ENCODE results near the gene SELL.
"Not testable (repeated sequence)": the region's sequence is repeated elsewhere in the genome, so short reads cannot be mapped to it uniquely, and the experiment has no call there.

SELL gene

DNA sequence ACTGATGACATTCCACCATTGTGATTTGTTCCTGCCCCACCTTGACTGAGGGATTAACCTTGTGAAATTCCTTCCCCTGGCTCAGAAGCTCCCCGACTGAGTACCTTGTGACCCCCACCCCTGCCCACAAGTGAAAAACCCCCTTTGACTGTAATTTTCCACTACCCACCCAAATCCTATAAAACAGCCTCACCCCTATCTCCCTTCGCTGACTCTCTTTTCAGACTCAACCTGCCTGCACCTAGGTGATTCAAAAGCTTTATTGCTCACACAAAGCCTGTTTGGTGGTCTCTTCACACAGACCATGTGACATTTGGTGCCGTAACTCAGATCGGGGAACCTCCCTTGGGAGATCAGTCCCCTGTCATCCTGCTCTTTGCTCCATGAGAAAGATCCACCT is 28.3 kb downstream of the SELL start:
- not testable (repeated sequence) for H3K36me3 ChIP-seq (ENCODE audit: insufficient read depth, low read length); H3K4me3 ChIP-seq (ENCODE audit: low read length); H3K27me3 ChIP-seq (ENCODE audit: control insufficient read depth, insufficient read depth, low read length); H3K9me3 ChIP-seq (replicated peaks; ENCODE audit: low read length); H3K4me2 ChIP-seq (ENCODE audit: low read length); H3K9ac ChIP-seq (ENCODE audit: low read depth, low read length); H3K4me1 ChIP-seq (ENCODE audit: control insufficient read depth, insufficient read depth, low read length)

DNA sequence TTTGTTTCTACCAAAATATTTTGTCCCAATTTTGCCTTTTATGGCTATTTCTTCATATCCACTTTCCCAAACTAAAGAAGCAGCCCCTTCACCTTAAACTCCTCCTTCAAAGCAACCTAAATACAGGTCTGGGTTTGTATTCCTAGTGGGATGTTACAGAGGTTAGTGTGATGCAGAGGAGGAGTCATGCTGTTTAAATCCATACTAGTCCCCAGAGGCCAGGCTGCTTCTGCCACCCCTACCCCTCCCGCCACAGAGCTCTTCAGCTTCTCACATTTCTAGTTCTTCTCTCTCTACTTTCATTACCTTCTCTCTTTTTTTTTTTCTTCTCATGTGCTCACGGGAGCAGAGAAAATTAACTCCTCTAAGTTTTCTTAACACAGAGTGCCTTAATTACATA is 29.3 kb downstream of the SELL start:
- Histone ChIP-seq H3K4me1 (ENCODE audit: control insufficient read depth, insufficient read depth, low read length) (no peaks in the 10 kb centered on the region), H3K4me2 (ENCODE audit: low read length) (no peak overlapping the region), H3K4me3 (ENCODE audit: low read length) (no peak overlapping the region), H3K36me3 (ENCODE audit: insufficient read depth, low read length) (no peaks in the 10 kb centered on the region), H3K27me3 (ENCODE audit: control insufficient read depth, insufficient read depth, low read length) (peaks cover 8% of the 10 kb centered on the region), H3K9me3 (replicated peaks; ENCODE audit: low read length) (no peaks in the 10 kb centered on the region), H3K9ac (ENCODE audit: low read depth, low read length) (no peak overlapping the region)

DNA sequence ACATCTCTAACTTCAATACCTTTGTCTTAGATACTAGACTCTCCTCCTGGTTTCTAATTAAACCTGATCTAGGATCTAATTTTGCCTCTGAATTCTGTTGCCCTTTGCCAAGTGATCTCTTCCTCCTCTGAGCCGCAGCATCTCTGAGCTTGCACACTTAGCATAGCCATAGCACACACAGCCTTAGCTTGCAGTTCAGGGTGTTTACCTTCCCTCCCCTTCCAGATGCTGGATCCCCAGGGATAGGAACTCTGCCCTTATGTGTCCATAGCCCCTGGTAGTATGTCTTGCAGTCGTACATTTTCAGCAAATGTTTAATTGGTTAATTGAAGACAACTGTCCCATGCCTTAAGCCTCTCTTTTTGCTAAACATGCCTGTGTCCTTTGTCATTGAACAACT is 30.3 kb downstream of the SELL start:
- Histone ChIP-seq H3K27me3 (ENCODE audit: control insufficient read depth, insufficient read depth, low read length) (peaks cover 8% of the 10 kb centered on the region), H3K9ac (ENCODE audit: low read depth, low read length) (no peak overlapping the region), H3K4me1 (ENCODE audit: control insufficient read depth, insufficient read depth, low read length) (no peaks in the 10 kb centered on the region), H3K9me3 (replicated peaks; ENCODE audit: low read length) (no peaks in the 10 kb centered on the region), H3K36me3 (ENCODE audit: insufficient read depth, low read length) (no peaks in the 10 kb centered on the region), H3K4me3 (ENCODE audit: low read length) (no peak overlapping the region), H3K4me2 (ENCODE audit: low read length) (no peak overlapping the region)

DNA sequence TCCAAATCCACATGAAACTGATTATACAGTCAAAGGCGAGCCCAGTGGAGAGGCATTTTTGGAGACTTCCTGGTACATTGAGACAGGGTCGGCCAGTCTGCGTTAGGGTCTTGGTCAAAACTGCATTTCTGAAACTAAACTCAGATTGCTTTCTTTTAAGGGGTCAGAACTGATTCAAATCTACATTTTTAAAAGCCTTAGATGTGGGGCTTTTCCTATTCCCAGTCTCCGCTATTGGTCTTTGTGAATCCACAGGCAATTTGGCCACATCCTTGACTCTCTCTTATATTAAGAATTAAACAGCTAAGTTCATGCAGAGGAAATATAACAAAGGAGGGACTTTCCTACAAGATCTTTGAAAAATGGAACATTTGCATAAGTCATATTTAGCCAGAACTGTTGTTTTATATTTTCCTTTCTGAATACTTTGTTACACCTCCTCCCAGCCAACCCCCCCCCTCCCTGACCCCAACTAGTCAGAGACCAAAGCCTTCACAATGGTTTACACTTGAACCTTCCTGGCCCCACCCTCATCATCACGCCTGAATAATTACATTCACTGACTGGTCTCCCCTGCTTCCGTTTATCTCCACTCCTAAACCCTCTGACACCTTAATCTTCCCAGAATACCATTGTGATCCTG is 30.9 kb downstream of the SELL start:
- Histone ChIP-seq H3K4me3 (ENCODE audit: low read length) (no peak overlapping the region), H3K4me2 (ENCODE audit: low read length) (no peak overlapping the region), H3K9me3 (replicated peaks; ENCODE audit: low read length) (no peaks in the 10 kb centered on the region), H3K27me3 (ENCODE audit: control insufficient read depth, insufficient read depth, low read length) (peaks cover 8% of the 10 kb centered on the region), H3K9ac (ENCODE audit: low read depth, low read length) (no peak overlapping the region), H3K4me1 (ENCODE audit: control insufficient read depth, insufficient read depth, low read length) (no peaks in the 10 kb centered on the region), H3K36me3 (ENCODE audit: insufficient read depth, low read length) (no peaks in the 10 kb centered on the region)

DNA sequence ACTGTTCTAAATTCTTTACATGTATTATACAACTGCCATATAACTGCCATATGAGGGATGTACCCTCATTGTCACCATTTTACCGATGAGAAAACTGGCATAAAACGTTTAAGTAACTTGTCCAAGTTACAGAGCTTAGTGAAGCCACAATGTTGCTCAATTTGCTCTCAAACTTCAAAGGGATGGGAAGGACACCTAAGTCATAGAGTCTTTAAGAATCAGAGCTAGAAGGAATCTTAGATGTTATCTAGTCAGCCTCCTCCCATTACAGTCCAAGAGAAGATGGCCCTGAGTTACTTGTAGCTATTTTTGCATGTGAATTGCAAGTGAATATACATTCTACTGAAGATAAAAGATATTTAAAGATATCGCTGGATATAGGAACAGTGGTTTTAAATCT is 31.7 kb downstream of the SELL start:
- Histone ChIP-seq H3K9me3 (replicated peaks; ENCODE audit: low read length) (no peaks in the 10 kb centered on the region), H3K9ac (ENCODE audit: low read depth, low read length) (no peak overlapping the region), H3K4me2 (ENCODE audit: low read length) (no peak overlapping the region), H3K27me3 (ENCODE audit: control insufficient read depth, insufficient read depth, low read length) (peaks cover 8% of the 10 kb centered on the region), H3K4me3 (ENCODE audit: low read length) (no peak overlapping the region), H3K36me3 (ENCODE audit: insufficient read depth, low read length) (no peaks in the 10 kb centered on the region), H3K4me1 (ENCODE audit: control insufficient read depth, insufficient read depth, low read length) (no peaks in the 10 kb centered on the region)

DNA sequence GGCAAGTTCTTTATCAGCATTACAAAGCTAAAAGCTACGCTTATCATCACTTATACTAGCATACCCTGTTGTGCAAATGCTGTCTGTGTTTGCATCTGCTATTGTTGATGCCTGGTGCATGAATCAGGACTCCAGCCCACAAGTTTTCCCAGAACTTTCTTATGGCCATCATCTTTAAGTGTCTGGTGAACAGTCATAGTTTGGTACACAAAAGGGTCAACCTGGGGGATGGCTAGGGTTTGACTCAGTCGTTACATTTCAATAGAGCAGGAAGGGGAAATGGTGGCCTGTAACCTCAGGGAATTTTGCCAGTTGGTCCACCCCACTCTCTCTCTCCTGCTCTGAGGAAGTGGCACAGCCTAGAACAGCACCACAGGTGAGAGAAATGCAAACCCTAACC is 35.4 kb downstream of the SELL start:
- Histone ChIP-seq H3K4me3 (ENCODE audit: low read length) (no peak overlapping the region), H3K36me3 (ENCODE audit: insufficient read depth, low read length) (no peaks in the 10 kb centered on the region), H3K9ac (ENCODE audit: low read depth, low read length) (no peak overlapping the region), H3K4me2 (ENCODE audit: low read length) (no peak overlapping the region), H3K27me3 (ENCODE audit: control insufficient read depth, insufficient read depth, low read length) (peaks cover under 1% of the 10 kb centered on the region), H3K9me3 (replicated peaks; ENCODE audit: low read length) (no peaks in the 10 kb centered on the region), H3K4me1 (ENCODE audit: control insufficient read depth, insufficient read depth, low read length) (no peaks in the 10 kb centered on the region)

DNA sequence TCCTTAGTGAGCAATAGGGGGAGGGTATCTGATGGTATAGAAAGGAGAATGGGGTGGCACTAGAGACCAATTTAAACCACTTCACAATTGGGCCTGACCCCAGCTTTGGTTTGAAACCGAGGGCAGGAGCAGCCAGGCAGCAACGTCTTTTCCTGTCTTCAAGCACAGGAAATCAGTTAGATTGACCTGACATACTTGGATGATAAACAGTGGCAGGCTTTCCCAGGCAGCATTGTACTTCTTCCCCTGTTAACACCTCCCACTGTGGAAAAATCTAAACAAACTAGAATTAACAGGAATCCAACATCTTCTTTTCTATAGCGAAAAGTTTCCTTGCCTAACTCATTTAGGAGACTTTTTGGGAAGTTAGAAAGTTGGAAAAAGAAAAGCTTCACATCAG is 40.6 kb downstream of the SELL start:
- Histone ChIP-seq H3K4me2 (ENCODE audit: low read length) (no peak overlapping the region), H3K36me3 (ENCODE audit: insufficient read depth, low read length) (no peaks in the 10 kb centered on the region), H3K27me3 (ENCODE audit: control insufficient read depth, insufficient read depth, low read length) (no peaks in the 10 kb centered on the region), H3K4me1 (ENCODE audit: control insufficient read depth, insufficient read depth, low read length) (no peaks in the 10 kb centered on the region), H3K9me3 (replicated peaks; ENCODE audit: low read length) (no peaks in the 10 kb centered on the region), H3K4me3 (ENCODE audit: low read length) (no peak overlapping the region), H3K9ac (ENCODE audit: low read depth, low read length) (no peak overlapping the region)

DNA sequence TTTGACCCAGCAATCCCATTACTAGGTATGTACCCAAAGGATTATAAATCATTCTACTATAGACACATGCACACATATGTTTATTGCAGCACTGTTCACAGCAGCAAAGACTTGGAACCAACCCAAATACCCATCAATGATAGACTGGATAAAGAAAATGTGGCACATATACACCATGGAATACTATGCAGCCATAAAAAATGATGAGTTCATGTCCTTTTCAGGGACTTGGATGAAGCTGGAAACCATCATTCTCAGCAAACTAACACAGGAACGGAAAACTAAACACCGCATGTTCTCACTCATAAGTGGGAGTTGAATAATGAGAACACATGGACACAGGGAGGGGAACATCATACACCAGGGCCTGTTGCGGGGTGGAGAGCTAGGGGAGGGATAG is 41.2 kb downstream of the SELL start:
- H3K4me1 ChIP-seq (ENCODE audit: control insufficient read depth, insufficient read depth, low read length); H3K4me3 ChIP-seq (ENCODE audit: low read length); H3K27me3 ChIP-seq (ENCODE audit: control insufficient read depth, insufficient read depth, low read length); H3K4me2 ChIP-seq (ENCODE audit: low read length); H3K9ac ChIP-seq (ENCODE audit: low read depth, low read length); H3K9me3 ChIP-seq (replicated peaks; ENCODE audit: low read length); H3K36me3 ChIP-seq (ENCODE audit: insufficient read depth, low read length): not testable (repeated sequence)

DNA sequence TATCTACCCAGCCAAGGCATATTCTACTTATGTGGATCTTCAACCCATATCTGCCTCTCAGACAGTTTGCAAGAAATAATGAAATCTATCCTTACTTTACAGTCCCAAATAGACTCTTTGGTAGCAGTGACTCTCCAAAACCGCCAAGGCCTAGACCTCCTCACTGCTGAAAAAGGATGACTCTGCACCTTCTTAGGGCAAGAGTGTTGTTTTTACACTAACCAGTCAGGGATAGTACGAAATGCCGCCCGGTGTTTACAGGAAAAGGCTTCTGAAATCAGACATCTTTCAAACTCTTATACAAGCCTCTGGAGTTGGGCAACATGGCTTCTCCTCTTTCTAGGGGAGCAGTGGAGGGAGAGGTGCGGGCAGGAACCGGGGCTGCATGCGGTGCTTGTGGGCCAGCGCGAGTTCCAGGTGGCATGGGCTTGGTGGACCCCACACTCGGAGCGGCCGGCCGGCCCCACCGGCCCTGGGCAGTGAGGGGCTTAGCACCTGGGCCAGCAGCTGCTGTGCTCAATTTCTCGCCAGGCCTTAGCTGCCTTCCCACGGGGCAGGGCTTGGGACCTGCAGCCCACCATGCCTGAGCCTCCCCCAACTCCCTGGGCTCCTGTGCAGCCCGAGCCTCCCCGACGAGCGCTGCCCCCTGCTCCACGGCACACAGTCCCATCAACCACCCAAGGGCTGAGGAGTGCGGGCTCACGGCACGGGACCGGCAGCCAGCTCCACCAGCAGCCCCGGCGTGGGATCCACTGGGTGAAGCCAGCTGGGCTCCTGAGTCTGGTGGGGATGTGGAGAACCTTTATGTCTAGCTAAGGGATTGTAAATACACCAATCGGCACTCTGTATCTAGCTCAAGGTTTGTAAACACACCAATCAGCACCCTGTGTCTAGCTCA is 43.5 kb downstream of the SELL start:
- H3K4me3 ChIP-seq (ENCODE audit: low read length); H3K9me3 ChIP-seq (replicated peaks; ENCODE audit: low read length); H3K36me3 ChIP-seq (ENCODE audit: insufficient read depth, low read length); H3K4me2 ChIP-seq (ENCODE audit: low read length); H3K9ac ChIP-seq (ENCODE audit: low read depth, low read length); H3K4me1 ChIP-seq (ENCODE audit: control insufficient read depth, insufficient read depth, low read length); H3K27me3 ChIP-seq (ENCODE audit: control insufficient read depth, insufficient read depth, low read length): not testable (repeated sequence)

DNA sequence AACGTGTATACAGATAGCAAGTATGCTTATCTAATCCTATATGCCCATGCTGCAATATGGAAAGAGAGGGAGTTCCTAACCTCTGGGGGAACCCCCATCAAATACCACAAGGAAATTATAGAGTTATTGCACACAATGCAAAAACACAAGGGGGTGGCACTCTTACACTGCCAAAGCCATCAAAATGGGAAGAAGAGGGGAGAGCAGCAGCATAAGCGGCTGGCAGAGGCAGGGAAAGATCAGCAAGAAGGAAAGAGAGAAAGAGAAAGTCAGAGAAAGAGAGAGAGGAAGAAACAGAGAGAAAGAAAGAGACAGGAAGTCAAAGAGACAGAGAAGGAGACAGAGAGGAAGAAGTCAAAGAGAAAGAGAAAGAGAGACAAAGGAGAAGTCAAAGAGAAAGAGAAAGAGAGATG is 44.2 kb downstream of the SELL start:
- H3K27me3 ChIP-seq (ENCODE audit: control insufficient read depth, insufficient read depth, low read length); H3K4me2 ChIP-seq (ENCODE audit: low read length); H3K9me3 ChIP-seq (replicated peaks; ENCODE audit: low read length); H3K4me3 ChIP-seq (ENCODE audit: low read length); H3K36me3 ChIP-seq (ENCODE audit: insufficient read depth, low read length); H3K9ac ChIP-seq (ENCODE audit: low read depth, low read length); H3K4me1 ChIP-seq (ENCODE audit: control insufficient read depth, insufficient read depth, low read length): not testable (repeated sequence)

DNA sequence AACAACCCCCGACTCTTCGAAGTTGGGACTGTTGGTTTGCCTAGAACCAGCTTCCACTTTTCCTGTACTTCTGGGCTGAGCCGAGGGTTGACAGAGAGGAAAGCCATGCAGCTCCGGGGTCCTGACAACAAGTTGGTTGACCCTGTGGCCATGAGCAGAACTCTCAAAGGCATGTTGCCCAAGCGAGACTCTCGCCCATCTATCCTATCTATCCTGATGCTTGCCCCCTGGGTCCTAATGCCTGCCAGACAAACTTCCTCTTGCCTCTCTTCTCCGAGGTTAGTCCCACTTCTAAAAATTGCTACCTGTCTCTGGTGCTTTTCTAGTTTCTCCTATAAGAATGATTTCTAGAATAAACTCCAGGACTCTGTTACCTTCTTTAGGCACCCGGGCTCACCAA is 48.7 kb downstream of the SELL start:
- not testable (repeated sequence) for H3K4me1 ChIP-seq (ENCODE audit: control insufficient read depth, insufficient read depth, low read length); H3K4me3 ChIP-seq (ENCODE audit: low read length); H3K4me2 ChIP-seq (ENCODE audit: low read length); H3K9ac ChIP-seq (ENCODE audit: low read depth, low read length); H3K27me3 ChIP-seq (ENCODE audit: control insufficient read depth, insufficient read depth, low read length); H3K9me3 ChIP-seq (replicated peaks; ENCODE audit: low read length); H3K36me3 ChIP-seq (ENCODE audit: insufficient read depth, low read length)

DNA sequence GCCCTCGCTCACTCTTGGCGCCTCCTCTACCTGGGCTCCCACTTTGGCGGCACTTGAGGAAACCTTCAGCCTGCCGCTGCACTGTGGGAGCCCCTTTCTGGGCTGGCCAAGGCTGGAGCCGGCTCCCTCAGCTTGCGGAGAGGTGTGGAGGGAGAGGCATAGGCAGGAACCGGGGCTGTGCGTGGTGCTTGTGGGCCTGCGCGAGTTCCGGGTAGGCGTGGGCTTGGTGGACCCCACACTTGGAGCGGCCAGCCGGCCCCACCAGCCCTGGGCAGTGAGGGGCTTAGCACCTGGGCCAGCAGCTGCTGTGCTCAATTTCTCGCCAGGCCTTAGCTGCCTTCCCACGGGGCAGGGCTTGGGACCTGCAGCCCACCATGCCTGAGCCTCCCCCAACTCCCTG is 50.4 kb downstream of the SELL start:
- not testable (repeated sequence) for H3K9ac ChIP-seq (ENCODE audit: low read depth, low read length); H3K27me3 ChIP-seq (ENCODE audit: control insufficient read depth, insufficient read depth, low read length); H3K9me3 ChIP-seq (replicated peaks; ENCODE audit: low read length); H3K4me3 ChIP-seq (ENCODE audit: low read length); H3K4me2 ChIP-seq (ENCODE audit: low read length); H3K36me3 ChIP-seq (ENCODE audit: insufficient read depth, low read length); H3K4me1 ChIP-seq (ENCODE audit: control insufficient read depth, insufficient read depth, low read length)
